ENCODE results near the gene COX19.

Gene COX19

GRCh38 chr7:1018334-1018695, 43.0 kb upstream of the COX19 start:
- Histone ChIP-seq H3K9ac (ENCODE audit: low read depth in 1 of 2, low read length in 2 of 2) (no peak overlapping the region), H3K27ac (ENCODE audit: low read depth in 2 of 2, low read length in 2 of 2) (no peak overlapping the region), H3K4me3 (ENCODE audit: low read length in 2 of 2) (no peak overlapping the region), H3K9me3 (ENCODE audit: control insufficient read depth in 2 of 2, low read length in 2 of 2) (no peaks in the 10 kb centered on the region), H3K27me3 (ENCODE audit: control insufficient read depth in 2 of 2, insufficient read depth in 2 of 2, low read length in 2 of 2) (no peaks in the 10 kb centered on the region), H3K4me1 (ENCODE audit: control insufficient read depth in 2 of 2, insufficient read depth in 2 of 2, low read length in 2 of 2) (no peaks in the 10 kb centered on the region), H3K36me3 (ENCODE audit: control insufficient read depth in 2 of 2, insufficient read depth in 2 of 2, low read length in 2 of 2) (no peaks in the 10 kb centered on the region)

GRCh38 chr7:1017586-1018333, 42.4 kb upstream of the COX19 start:
- Histone ChIP-seq H3K9me3 (ENCODE audit: control insufficient read depth in 2 of 2, low read length in 2 of 2) (no peaks in the 10 kb centered on the region), H3K4me1 (ENCODE audit: control insufficient read depth in 2 of 2, insufficient read depth in 2 of 2, low read length in 2 of 2) (no peaks in the 10 kb centered on the region), H3K27me3 (ENCODE audit: control insufficient read depth in 2 of 2, insufficient read depth in 2 of 2, low read length in 2 of 2) (no peaks in the 10 kb centered on the region), H3K27ac (ENCODE audit: low read depth in 2 of 2, low read length in 2 of 2) (no peak overlapping the region), H3K36me3 (ENCODE audit: control insufficient read depth in 2 of 2, insufficient read depth in 2 of 2, low read length in 2 of 2) (no peaks in the 10 kb centered on the region), H3K4me3 (ENCODE audit: low read length in 2 of 2) (no peak overlapping the region), H3K9ac (ENCODE audit: low read depth in 1 of 2, low read length in 2 of 2) (no peak overlapping the region)

GRCh38 chr7:1016577-1017531, 41.5 kb upstream of the COX19 start:
- H3K9me3 ChIP-seq (ENCODE audit: control insufficient read depth in 2 of 2, low read length in 2 of 2): no peaks in the 10 kb centered on the region
- no peak overlapping the region for H3K9ac ChIP-seq (ENCODE audit: low read depth in 1 of 2, low read length in 2 of 2)
- no peaks in the 10 kb centered on the region for H3K27me3 ChIP-seq (ENCODE audit: control insufficient read depth in 2 of 2, insufficient read depth in 2 of 2, low read length in 2 of 2)
- H3K4me1 ChIP-seq (ENCODE audit: control insufficient read depth in 2 of 2, insufficient read depth in 2 of 2, low read length in 2 of 2): no peaks in the 10 kb centered on the region
- H3K4me3 ChIP-seq (ENCODE audit: low read length in 2 of 2): no peak overlapping the region
- no peak overlapping the region for H3K27ac ChIP-seq (ENCODE audit: low read depth in 2 of 2, low read length in 2 of 2)
- no peaks in the 10 kb centered on the region for H3K36me3 ChIP-seq (ENCODE audit: control insufficient read depth in 2 of 2, insufficient read depth in 2 of 2, low read length in 2 of 2)

GRCh38 chr7:1015196-1016121, 40.1 kb upstream of the COX19 start:
- Histone ChIP-seq H3K4me1 (ENCODE audit: control insufficient read depth in 2 of 2, insufficient read depth in 2 of 2, low read length in 2 of 2) (no peaks in the 10 kb centered on the region), H3K27ac (ENCODE audit: low read depth in 2 of 2, low read length in 2 of 2) (no peak overlapping the region), H3K9ac (ENCODE audit: low read depth in 1 of 2, low read length in 2 of 2) (no peak overlapping the region), H3K9me3 (ENCODE audit: control insufficient read depth in 2 of 2, low read length in 2 of 2) (no peaks in the 10 kb centered on the region), H3K36me3 (ENCODE audit: control insufficient read depth in 2 of 2, insufficient read depth in 2 of 2, low read length in 2 of 2) (no peaks in the 10 kb centered on the region), H3K4me3 (ENCODE audit: low read length in 2 of 2) (no peak overlapping the region), H3K27me3 (ENCODE audit: control insufficient read depth in 2 of 2, insufficient read depth in 2 of 2, low read length in 2 of 2) (no peaks in the 10 kb centered on the region)

- Histone ChIP-seq H3K27ac (ENCODE audit: low read depth in 2 of 2, low read length in 2 of 2) (no peak overlapping the region), H3K4me3 (ENCODE audit: low read length in 2 of 2) (no peak overlapping the region), H3K27me3 (ENCODE audit: control insufficient read depth in 2 of 2, insufficient read depth in 2 of 2, low read length in 2 of 2) (no peaks in the 10 kb centered on the region), H3K4me1 (ENCODE audit: control insufficient read depth in 2 of 2, insufficient read depth in 2 of 2, low read length in 2 of 2) (no peaks in the 10 kb centered on the region), H3K9ac (ENCODE audit: low read depth in 1 of 2, low read length in 2 of 2) (no peak overlapping the region), H3K36me3 (ENCODE audit: control insufficient read depth in 2 of 2, insufficient read depth in 2 of 2, low read length in 2 of 2) (peaks cover 0 to under 1% of the 10 kb centered on the region in 2 donors), H3K9me3 (ENCODE audit: control insufficient read depth in 2 of 2, low read length in 2 of 2) (no peaks in the 10 kb centered on the region)
Measured at GRCh38 chr7:1014681-1015080, 39.3 kb upstream of the COX19 start.

GRCh38 chr7:1013581-1013980, 38.2 kb upstream of the COX19 start:
- Histone ChIP-seq H3K9me3 (ENCODE audit: control insufficient read depth in 2 of 2, low read length in 2 of 2) (no peaks in the 10 kb centered on the region), H3K9ac (ENCODE audit: low read depth in 1 of 2, low read length in 2 of 2) (no peak overlapping the region), H3K27ac (ENCODE audit: low read depth in 2 of 2, low read length in 2 of 2) (no peak overlapping the region), H3K4me1 (ENCODE audit: control insufficient read depth in 2 of 2, insufficient read depth in 2 of 2, low read length in 2 of 2) (no peaks in the 10 kb centered on the region), H3K36me3 (ENCODE audit: control insufficient read depth in 2 of 2, insufficient read depth in 2 of 2, low read length in 2 of 2) (peaks cover 4 to 5% of the 10 kb centered on the region in 2 donors), H3K4me3 (ENCODE audit: low read length in 2 of 2) (no peak overlapping the region), H3K27me3 (ENCODE audit: control insufficient read depth in 2 of 2, insufficient read depth in 2 of 2, low read length in 2 of 2) (no peaks in the 10 kb centered on the region)

- Histone ChIP-seq H3K36me3 (ENCODE audit: control insufficient read depth in 2 of 2, insufficient read depth in 2 of 2, low read length in 2 of 2) (peaks cover 4 to 7% of the 10 kb centered on the region in 2 donors), H3K27me3 (ENCODE audit: control insufficient read depth in 2 of 2, insufficient read depth in 2 of 2, low read length in 2 of 2) (no peaks in the 10 kb centered on the region), H3K4me1 (ENCODE audit: control insufficient read depth in 2 of 2, insufficient read depth in 2 of 2, low read length in 2 of 2) (peaks cover 0 to 4% of the 10 kb centered on the region in 2 donors), H3K27ac (ENCODE audit: low read depth in 2 of 2, low read length in 2 of 2) (no peak overlapping the region), H3K9me3 (ENCODE audit: control insufficient read depth in 2 of 2, low read length in 2 of 2) (no peaks in the 10 kb centered on the region), H3K4me3 (ENCODE audit: low read length in 2 of 2) (no peak overlapping the region), H3K9ac (ENCODE audit: low read depth in 1 of 2, low read length in 2 of 2) (no peak overlapping the region)
Measured at GRCh38 chr7:1012716-1013095, 37.4 kb upstream of the COX19 start.

GRCh38 chr7:1012004-1012715, 36.8 kb upstream of the COX19 start:
- Histone ChIP-seq H3K9ac (ENCODE audit: low read depth in 1 of 2, low read length in 2 of 2) (no peak overlapping the region), H3K27ac (ENCODE audit: low read depth in 2 of 2, low read length in 2 of 2) (no peak overlapping the region), H3K4me3 (ENCODE audit: low read length in 2 of 2) (no peak overlapping the region), H3K27me3 (ENCODE audit: control insufficient read depth in 2 of 2, insufficient read depth in 2 of 2, low read length in 2 of 2) (no peaks in the 10 kb centered on the region), H3K9me3 (ENCODE audit: control insufficient read depth in 2 of 2, low read length in 2 of 2) (no peaks in the 10 kb centered on the region), H3K36me3 (ENCODE audit: control insufficient read depth in 2 of 2, insufficient read depth in 2 of 2, low read length in 2 of 2) (peaks cover 4 to 9% of the 10 kb centered on the region in 2 donors), H3K4me1 (ENCODE audit: control insufficient read depth in 2 of 2, insufficient read depth in 2 of 2, low read length in 2 of 2) (peaks cover 0 to 4% of the 10 kb centered on the region in 2 donors)

GRCh38 chr7:1011297-1012003, 36.1 kb upstream of the COX19 start:
- peaks cover 0 to 4% of the 10 kb centered on the region in 2 donors for H3K4me1 ChIP-seq (ENCODE audit: control insufficient read depth in 2 of 2, insufficient read depth in 2 of 2, low read length in 2 of 2)
- H3K9me3 ChIP-seq (ENCODE audit: control insufficient read depth in 2 of 2, low read length in 2 of 2): no peaks in the 10 kb centered on the region
- no peak overlapping the region for H3K9ac ChIP-seq (ENCODE audit: low read depth in 1 of 2, low read length in 2 of 2)
- H3K27ac ChIP-seq (ENCODE audit: low read depth in 2 of 2, low read length in 2 of 2): no peak overlapping the region
- H3K36me3 ChIP-seq (ENCODE audit: control insufficient read depth in 2 of 2, insufficient read depth in 2 of 2, low read length in 2 of 2): peaks cover 4 to 9% of the 10 kb centered on the region in 2 donors
- H3K27me3 ChIP-seq (ENCODE audit: control insufficient read depth in 2 of 2, insufficient read depth in 2 of 2, low read length in 2 of 2): no peaks in the 10 kb centered on the region
- H3K4me3 ChIP-seq (ENCODE audit: low read length in 2 of 2): no peak overlapping the region

Measured in mucosa of rectum (tissue), 2 donors.